LNCAP (cell line): ENCODE measurements around the gene DCC.

Experiments used
- CTCF ChIP-seq: fragments of 450-650 bp; IDR thresholded peaks from 2 replicates; pipeline ENCODE4 v1.5.1; 2017; ENCODE audit warnings: mild to moderate bottlenecking

The DCC gene

GRCh38 chr18:52602820-52603219, 262.8 kb downstream of the DCC start:
- no peak for TF ChIP-seq CTCF

GRCh38 chr18:52605345-52605744, 265.3 kb downstream of the DCC start:
- TF ChIP-seq CTCF, result no peak

GRCh38 chr18:52607985-52608384, 268.0 kb downstream of the DCC start:
- TF ChIP-seq CTCF, result no peak

- TF ChIP-seq CTCF, result no peak
These were observed 270.6 kb downstream of the DCC start for GRCh38 chr18:52610451-52611115.

DNA sequence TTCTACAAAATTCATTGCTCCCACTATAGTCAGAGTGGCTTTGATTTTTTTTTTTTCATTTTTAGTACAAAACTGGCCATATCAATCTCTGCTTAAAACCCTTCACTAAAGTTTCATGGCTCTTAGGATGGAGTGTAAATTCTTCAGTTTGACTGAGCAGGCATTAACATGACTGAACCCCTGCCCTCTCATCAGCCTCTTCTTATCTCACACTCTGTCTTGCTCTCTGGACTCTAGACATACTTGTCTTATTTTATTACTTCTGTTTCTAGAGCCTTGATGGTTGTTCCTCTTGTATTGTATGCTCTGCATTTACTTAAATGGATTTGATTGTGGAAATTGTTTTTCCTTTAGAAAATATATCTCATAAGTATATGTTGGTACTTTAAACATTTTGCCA, 272.4 kb downstream of the DCC start:
- TF ChIP-seq CTCF, result no peak

DNA sequence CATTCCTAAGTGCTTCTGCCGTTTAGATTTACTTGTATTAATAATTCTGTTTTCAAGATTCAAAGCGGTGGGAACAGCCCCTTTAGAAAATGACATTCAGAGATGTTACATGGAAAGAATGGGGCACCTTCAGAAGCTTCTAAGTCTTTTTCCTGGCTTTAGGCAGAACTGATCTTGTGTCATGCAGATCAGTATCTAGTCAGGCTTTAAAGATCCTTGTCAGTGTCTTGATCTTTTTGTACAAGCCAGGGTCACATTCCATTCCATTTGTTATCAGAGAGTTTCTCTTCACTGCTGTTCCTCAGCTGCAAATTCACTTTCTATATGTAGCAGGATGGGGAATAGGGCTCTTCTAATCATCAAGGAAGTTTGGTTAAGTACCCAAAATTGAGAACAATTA, 275.3 kb downstream of the DCC start:
- no peak for TF ChIP-seq CTCF

DNA sequence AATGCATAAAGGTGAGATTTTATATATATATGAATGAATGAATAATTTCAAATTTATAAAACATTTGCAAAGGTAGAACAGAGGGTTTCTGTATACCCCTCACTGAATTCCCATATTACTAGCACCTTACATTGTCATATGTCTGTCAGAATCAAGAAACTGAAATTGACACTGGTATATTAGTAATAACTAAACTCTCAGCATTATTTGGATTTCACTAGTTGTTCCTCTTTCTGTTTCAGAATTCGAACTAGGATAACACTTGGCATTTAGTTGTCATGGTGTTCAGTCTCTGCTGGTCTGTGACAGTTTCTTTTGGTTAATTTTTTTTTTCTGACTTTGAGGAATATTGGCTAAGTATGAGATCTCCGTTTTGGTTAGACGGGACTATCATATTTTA, 275.9 kb downstream of the DCC start:
- no peak for TF ChIP-seq CTCF

DNA sequence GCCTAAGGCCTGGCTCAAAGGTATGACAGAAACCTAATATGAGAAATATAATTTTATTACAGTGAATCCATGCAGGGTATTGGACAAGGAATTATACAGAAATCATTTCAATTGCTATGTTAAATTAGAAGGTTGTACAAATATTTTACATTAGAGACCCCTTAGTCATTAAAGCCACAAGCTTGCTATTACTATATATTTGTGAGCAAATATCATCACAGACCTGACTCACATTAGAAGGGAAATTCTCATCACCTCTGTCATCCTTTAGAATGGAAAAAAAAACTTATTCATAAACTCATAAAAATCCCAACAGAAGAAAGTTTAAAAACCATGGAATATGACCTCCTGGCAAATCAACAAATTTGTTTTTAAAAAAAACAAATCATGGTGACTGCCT, 277.9 kb downstream of the DCC start:
- no peak for TF ChIP-seq CTCF
